ENCODE results near the gene EZH1.
"Not testable (repeated sequence)": the region's sequence is repeated elsewhere in the genome, so short reads cannot be mapped to it uniquely, and the experiment has no call there.

Gene EZH1

GRCh38 chr17:42769964-42770363 is 25.1 kb upstream of the EZH1 start:
- not testable (repeated sequence) for DNase-seq

GRCh38 chr17:42768006-42768405 is 23.2 kb upstream of the EZH1 start:
- DNase-seq = not testable (repeated sequence)

- DNase-seq = no peak
Measured at GRCh38 chr17:42767512-42767911, 22.7 kb upstream of the EZH1 start.

GRCh38 chr17:42766124-42766523 is 21.3 kb upstream of the EZH1 start:
- DNase-seq = no peak

GRCh38 chr17:42761638-42762037 is 16.8 kb upstream of the EZH1 start:
- no peak for DNase-seq

- DNase-seq = no peak
Measured at GRCh38 chr17:42760652-42761581, 16.1 kb upstream of the EZH1 start, which contains the start of gene RAMP2. TSS of gene RAMP2 (plus strand) at chr17:42761227. CDS start at chr17:42761262, 35 bp downstream.

GRCh38 chr17:42759982-42760651 is 15.3 kb upstream of the EZH1 start:
- DNase-seq = no peak

GRCh38 chr17:42754782-42755181 is 9.9 kb upstream of the EZH1 start:
- no peak for DNase-seq

- no peak for DNase-seq
Measured at GRCh38 chr17:42751628-42752027, 6.8 kb upstream of the EZH1 start.

GRCh38 chr17:42750739-42751344 is 6.0 kb upstream of the EZH1 start:
- DNase-seq = no peak

GRCh38 chr17:42748908-42749798 is 4.3 kb upstream of the EZH1 start:
- DNase-seq = no peak

- DNase-seq = no peak
Measured at GRCh38 chr17:42748202-42748907, 3.5 kb upstream of the EZH1 start.

GRCh38 chr17:42744283-42744805 is 496 bp downstream of the EZH1 start:
- DNase-seq = no peak

- DNase-seq = no peak
Measured at GRCh38 chr17:42743595-42744282, 1.1 kb downstream of the EZH1 start.

GRCh38 chr17:42742916-42743315 is 1.9 kb downstream of the EZH1 start:
- DNase-seq = not testable (repeated sequence)

GRCh38 chr17:42740699-42741098 is 4.1 kb downstream of the EZH1 start:
- DNase-seq = no peak

- no peak for DNase-seq
Measured at GRCh38 chr17:42725143-42725542, 19.7 kb downstream of the EZH1 start.

- no peak for DNase-seq
Measured at GRCh38 chr17:42723636-42724035, 21.2 kb downstream of the EZH1 start.

- DNase-seq = no peak
Measured at GRCh38 chr17:42720996-42721583, 23.8 kb downstream of the EZH1 start.

- DNase-seq = no peak
Measured at GRCh38 chr17:42709561-42709960, 35.3 kb downstream of the EZH1 start.

GRCh38 chr17:42708588-42708987 is 36.3 kb downstream of the EZH1 start:
- no peak for DNase-seq

Data from activated T-cell treated with anti-CD3 and anti-CD28 coated beads, Interleukin-2, amount 50 U/mL, for 1 hour (primary cell).